Gastrocnemius medialis (tissue), 4 donors: ENCODE measurements around the gene ZNF655.

ENCODE experiments used
- POLR2A ChIP-seq, 2 donors: fragments of 450-650 bp; IDR thresholded peaks; one replicate each; pipeline ENCODE4 v1.6.1; 2017; ENCODE audit warnings: antibody characterized with exemption in 2 of 2, mild to moderate bottlenecking in 2 of 2, moderate library complexity in 2 of 2
- TF ChIP-seq, protein P1 (sequence below), 5 experiments: fragments of 450-650 bp in 3 of 5; fragments of 200-600 bp in 2 of 5; sonication (generic) in 2 of 5; IDR thresholded peaks in 4 of 5; conservative IDR thresholded peaks in 1 of 5; 1 replicate in 4 of 5; 2 replicates in 1 of 5; pipeline ENCODE4 v1.5.1; 2016 to 2019; ENCODE audit warnings: antibody characterized with exemption in 5 of 5, mild to moderate bottlenecking in 3 of 5, moderate library complexity in 3 of 5

DNA sequence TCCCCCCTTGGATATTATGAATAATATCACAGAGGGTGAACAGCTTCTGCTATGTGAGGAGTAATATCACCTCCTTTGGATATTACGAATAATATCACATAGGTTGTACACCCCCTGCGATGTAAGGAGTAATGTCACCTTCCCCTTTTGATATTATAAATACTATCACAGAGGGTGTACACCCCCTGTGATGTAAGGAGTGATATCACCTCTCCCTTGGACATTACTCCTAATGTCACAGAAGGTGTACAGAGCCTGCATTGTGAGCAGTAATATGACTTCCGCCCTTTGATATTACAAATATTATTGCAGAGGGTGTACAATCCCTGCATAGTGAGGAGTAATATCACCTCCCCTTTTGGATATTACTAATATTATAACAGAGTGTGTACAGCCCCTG lies 30.4 kb downstream of the ZNF655 start:
- TF ChIP-seq, protein P1, sequence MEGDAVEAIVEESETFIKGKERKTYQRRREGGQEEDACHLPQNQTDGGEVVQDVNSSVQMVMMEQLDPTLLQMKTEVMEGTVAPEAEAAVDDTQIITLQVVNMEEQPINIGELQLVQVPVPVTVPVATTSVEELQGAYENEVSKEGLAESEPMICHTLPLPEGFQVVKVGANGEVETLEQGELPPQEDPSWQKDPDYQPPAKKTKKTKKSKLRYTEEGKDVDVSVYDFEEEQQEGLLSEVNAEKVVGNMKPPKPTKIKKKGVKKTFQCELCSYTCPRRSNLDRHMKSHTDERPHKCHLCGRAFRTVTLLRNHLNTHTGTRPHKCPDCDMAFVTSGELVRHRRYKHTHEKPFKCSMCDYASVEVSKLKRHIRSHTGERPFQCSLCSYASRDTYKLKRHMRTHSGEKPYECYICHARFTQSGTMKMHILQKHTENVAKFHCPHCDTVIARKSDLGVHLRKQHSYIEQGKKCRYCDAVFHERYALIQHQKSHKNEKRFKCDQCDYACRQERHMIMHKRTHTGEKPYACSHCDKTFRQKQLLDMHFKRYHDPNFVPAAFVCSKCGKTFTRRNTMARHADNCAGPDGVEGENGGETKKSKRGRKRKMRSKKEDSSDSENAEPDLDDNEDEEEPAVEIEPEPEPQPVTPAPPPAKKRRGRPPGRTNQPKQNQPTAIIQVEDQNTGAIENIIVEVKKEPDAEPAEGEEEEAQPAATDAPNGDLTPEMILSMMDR (IDR thresholded peaks at IDR 0.05 in 4 of 5, conservative IDR thresholded peaks at IDR 0.05 in 1 of 5) = no peak
- no peak for TF ChIP-seq POLR2A (IDR thresholded peaks at IDR 0.05)
